OCI-LY7 (cell line): ENCODE measurements around the gene ACSL3. TPM values are rescaled to one million over a fixed set of nuclear protein-coding genes. Genes with fewer than 3 reads are reported as not detected.

Source experiments
- BruUV-seq: library from RNA; stranded (reverse); fragments of 400-500 nt; replicated peaks from 2 replicates; lab custom pipeline; 2021; lab: Mats Ljungman, UMichigan
- CTCF ChIA-PET: fragments of 300-600 bp; sonication (Branson Sonifier 250); formaldehyde crosslinking; loops from one replicate; lab custom pipeline; 2022; ENCODE audit warnings: antibody characterized with exemption; ENCODE audit not compliant: unreplicated experiment; lab: Charles Lee
- POLR2A ChIA-PET: fragments of 300-600 bp; sonication (Branson Sonifier 250); formaldehyde crosslinking; loops from one replicate; lab custom pipeline; 2022; ENCODE audit warnings: antibody characterized with exemption; lab: Charles Lee
- DNase-seq: peaks from one replicate; pipeline ENCODE4 v3.0.0-alpha.2; 2015; ENCODE audit warnings: low spot score
- H2AFZ ChIP-seq: fragments of 200-600 bp; sonication (generic), shearing (Covaris generic); 2 replicates; pipeline ENCODE4 v1.6.1; 2014; ENCODE audit warnings: mild to moderate bottlenecking, antibody characterized with exemption, low read length, moderate library complexity
- H3K27ac ChIP-seq: fragments of 200-600 bp; sonication (generic); 2 replicates; pipeline ENCODE4 v1.5.1; 2014; ENCODE audit warnings: mixed run types, low read depth, mild to moderate bottlenecking, moderate library complexity, low read length, inconsistent platforms; ENCODE audit not compliant: poor library complexity, severe bottlenecking
- H3K36me3 ChIP-seq: fragments of 200-600 bp; sonication (generic); 2 replicates; pipeline ENCODE4 v1.6.1; 2014; ENCODE audit warnings: mild to moderate bottlenecking, antibody characterized with exemption, low read length, moderate library complexity, mixed read lengths; ENCODE audit not compliant: insufficient read depth
- H3K4me1 ChIP-seq: fragments of 200-600 bp; sonication (generic); 2 replicates; pipeline ENCODE4 v1.5.1; 2014; ENCODE audit warnings: mild to moderate bottlenecking, low read length; ENCODE audit not compliant: insufficient read depth, poor library complexity, severe bottlenecking
- H3K4me2 ChIP-seq: fragments of 200-600 bp; sonication (generic); 2 replicates; pipeline ENCODE4 v1.6.1; 2014; ENCODE audit warnings: mild to moderate bottlenecking, low read length
- H3K4me3 ChIP-seq: fragments of 200-600 bp; sonication (generic); 2 replicates; pipeline ENCODE4 v1.5.1; 2014; ENCODE audit warnings: mild to moderate bottlenecking, low read depth, low read length; ENCODE audit not compliant: poor library complexity, severe bottlenecking
- H3K79me2 ChIP-seq: fragments of 200-600 bp; sonication (generic); 2 replicates; pipeline ENCODE4 v1.6.1; 2016; ENCODE audit warnings: low read depth, mild to moderate bottlenecking, low read length, moderate library complexity, mixed read lengths; ENCODE audit not compliant: insufficient read depth
- H3K9me2 ChIP-seq: fragments of 200-600 bp; sonication (generic); 2 replicates; pipeline ENCODE4 v1.6.1; 2016; ENCODE audit warnings: mild to moderate bottlenecking, low read length, mixed read lengths; ENCODE audit not compliant: insufficient read depth
- H3K9me3 ChIP-seq: fragments of 200-600 bp; sonication (generic); 2 replicates; pipeline ENCODE4 v1.6.1; 2014; ENCODE audit warnings: mild to moderate bottlenecking, mixed run types, low read length, mixed read lengths
- H4K20me1 ChIP-seq: fragments of 200-600 bp; sonication (generic); 2 replicates; pipeline ENCODE4 v1.6.1; 2014; ENCODE audit warnings: mild to moderate bottlenecking, antibody characterized with exemption, low read length, moderate library complexity, mixed read lengths; ENCODE audit not compliant: insufficient read depth
- EZH2phosphoT487 ChIP-seq: fragments of 200-600 bp; sonication (generic); IDR thresholded peaks from 2 replicates; pipeline ENCODE4 v1.6.1; 2018; ENCODE audit warnings: low read depth, borderline replicate concordance, mild to moderate bottlenecking, mixed run types, antibody characterized with exemption, low read length, moderate library complexity, mixed read lengths
- intact Hi-C: fragments of 100-400 bp; cut with micrococcal nuclease; formaldehyde crosslinking; loops from one replicate; pipeline ENCODE4 v1.10.0; 2022; ENCODE audit not compliant: unreplicated experiment
- total RNA-seq, 2 experiments: library from RNA; depleted of rRNA in 1 of 2; stranded (reverse); fragments of >200 nt in 1 of 2; shearing (Covaris generic) in 1 of 2; gene quantifications; 2 replicates each; pipeline ENCODE4 v1.2.3, GENCODE V29; 2014 to 2022
- TF ChIP-seq, protein P1 (sequence below): fragments of 200-600 bp; sonication (generic); conservative IDR thresholded peaks from 2 replicates; pipeline ENCODE4 v1.5.1; 2014; ENCODE audit warnings: mild to moderate bottlenecking, antibody characterized with exemption, low read length, moderate library complexity, mixed read lengths

Gene ACSL3
- total RNA-seq, 2 experiments from 2014 or later: 62.6 to 83.2 TPM

DNA sequence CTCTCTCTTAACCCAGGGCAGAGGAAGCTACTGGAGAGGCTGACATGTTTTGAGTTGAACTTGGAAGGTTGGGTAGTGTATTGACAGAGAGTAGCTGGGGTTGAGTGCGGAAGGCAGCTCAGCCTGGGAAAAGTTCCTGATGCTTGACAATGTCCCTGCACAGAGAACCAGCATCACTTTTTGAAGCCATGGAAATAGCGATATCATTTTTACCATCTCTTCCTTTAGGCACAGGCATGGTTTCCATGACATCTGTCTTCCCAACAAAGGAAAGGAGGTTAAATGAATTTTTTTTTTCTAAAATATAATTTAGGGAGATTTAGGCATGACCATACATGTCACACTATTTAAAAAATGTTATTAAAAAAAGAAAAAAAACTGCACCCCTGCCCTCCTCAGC is 112.9 kb downstream of the ACSL3 start:
- TF ChIP-seq, protein P1, sequence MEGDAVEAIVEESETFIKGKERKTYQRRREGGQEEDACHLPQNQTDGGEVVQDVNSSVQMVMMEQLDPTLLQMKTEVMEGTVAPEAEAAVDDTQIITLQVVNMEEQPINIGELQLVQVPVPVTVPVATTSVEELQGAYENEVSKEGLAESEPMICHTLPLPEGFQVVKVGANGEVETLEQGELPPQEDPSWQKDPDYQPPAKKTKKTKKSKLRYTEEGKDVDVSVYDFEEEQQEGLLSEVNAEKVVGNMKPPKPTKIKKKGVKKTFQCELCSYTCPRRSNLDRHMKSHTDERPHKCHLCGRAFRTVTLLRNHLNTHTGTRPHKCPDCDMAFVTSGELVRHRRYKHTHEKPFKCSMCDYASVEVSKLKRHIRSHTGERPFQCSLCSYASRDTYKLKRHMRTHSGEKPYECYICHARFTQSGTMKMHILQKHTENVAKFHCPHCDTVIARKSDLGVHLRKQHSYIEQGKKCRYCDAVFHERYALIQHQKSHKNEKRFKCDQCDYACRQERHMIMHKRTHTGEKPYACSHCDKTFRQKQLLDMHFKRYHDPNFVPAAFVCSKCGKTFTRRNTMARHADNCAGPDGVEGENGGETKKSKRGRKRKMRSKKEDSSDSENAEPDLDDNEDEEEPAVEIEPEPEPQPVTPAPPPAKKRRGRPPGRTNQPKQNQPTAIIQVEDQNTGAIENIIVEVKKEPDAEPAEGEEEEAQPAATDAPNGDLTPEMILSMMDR: no peak
- TF ChIP-seq EZH2phosphoT487: no peak
- POLR2A ChIA-PET: no interaction called here
- BruUV-seq: no TSS peak
- Histone ChIP-seq H3K9me3 (no peaks in the 10 kb centered on the region), H2AFZ (no peak overlapping the region), H3K9me2 (no peaks in the 10 kb centered on the region), H3K4me1 (no peaks in the 10 kb centered on the region), H4K20me1 (no peaks in the 10 kb centered on the region), H3K27ac (no peak overlapping the region), H3K79me2 (no peaks in the 10 kb centered on the region), H3K4me2 (no peak overlapping the region), H3K4me3 (no peak overlapping the region), H3K36me3 (no peaks in the 10 kb centered on the region)
- no peak for DNase-seq
- intact Hi-C loops: loop anchor here (10.0 kb wide), 1 partner anchor 631 kb away; the partner anchor contains the start of gene SCG2
- CTCF ChIA-PET: no interaction called here

DNA sequence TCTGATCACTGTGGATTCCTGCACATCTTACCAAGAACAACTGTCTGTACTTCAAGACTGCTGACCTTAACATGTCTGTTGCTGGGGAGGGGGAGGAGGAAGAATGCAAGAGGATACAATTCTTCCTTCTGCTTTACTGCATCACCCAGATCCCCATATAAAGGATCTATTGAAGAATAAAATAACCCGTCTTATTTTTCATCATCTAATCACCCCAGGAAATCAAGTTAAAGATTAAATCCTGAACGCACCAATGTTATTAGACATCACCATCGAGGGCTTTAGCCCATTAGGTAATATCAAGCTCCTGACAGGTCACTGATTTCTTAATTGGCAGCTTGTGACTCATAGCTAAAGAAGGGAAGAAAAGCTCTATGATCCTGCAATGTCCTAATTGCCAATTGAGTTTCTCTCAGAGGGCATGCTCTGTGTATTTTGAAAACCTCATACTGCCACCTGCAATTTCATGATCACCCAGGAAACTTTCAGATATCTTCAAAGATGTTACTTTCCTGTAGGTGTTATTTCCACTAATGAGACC is 115.8 kb downstream of the ACSL3 start:
- Histone ChIP-seq H3K4me3 (no peak overlapping the region), H3K36me3 (no peaks in the 10 kb centered on the region), H3K9me2 (no peaks in the 10 kb centered on the region), H3K4me2 (no peak overlapping the region), H3K27ac (no peak overlapping the region), H3K79me2 (no peaks in the 10 kb centered on the region), H3K9me3 (no peaks in the 10 kb centered on the region), H3K4me1 (no peaks in the 10 kb centered on the region), H4K20me1 (no peaks in the 10 kb centered on the region), H2AFZ (no peak overlapping the region)
- BruUV-seq: no TSS peak
- ChIA-PET CTCF (no interaction called here), POLR2A (no interaction called here)
- DNase-seq: no peak
- TF ChIP-seq EZH2phosphoT487: no peak
- TF ChIP-seq, protein P1: no peak
- intact Hi-C loops: loop anchor here (10.0 kb wide), 1 partner anchor 628 kb away; the partner anchor contains the start of gene SCG2

DNA sequence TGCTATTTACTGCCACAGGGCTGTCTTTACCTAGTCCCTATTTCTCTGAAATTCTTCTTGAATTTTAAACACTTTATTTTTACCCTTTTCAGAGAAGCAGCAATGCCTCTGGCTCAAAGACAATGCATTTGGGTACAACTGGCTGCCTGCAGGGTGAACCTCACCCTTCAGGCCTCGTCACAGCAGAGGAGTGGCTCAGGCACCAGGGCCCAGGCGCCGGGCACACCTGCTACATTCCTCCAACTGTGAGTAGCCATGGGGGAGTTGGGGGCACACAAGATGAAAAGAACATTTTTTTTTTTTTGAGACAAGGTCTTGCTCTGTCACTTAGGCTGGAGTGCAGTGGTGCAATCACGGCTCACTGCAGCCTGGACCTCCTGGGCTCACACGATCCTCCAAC is 116.3 kb downstream of the ACSL3 start:
- BruUV-seq: no TSS peak
- Histone ChIP-seq H3K27ac (no peak overlapping the region), H2AFZ (no peak overlapping the region), H3K4me2 (no peak overlapping the region), H3K9me3 (no peaks in the 10 kb centered on the region), H3K4me1 (peaks cover 2% of the 10 kb centered on the region), H4K20me1 (no peaks in the 10 kb centered on the region), H3K4me3 (no peak overlapping the region), H3K79me2 (no peaks in the 10 kb centered on the region), H3K9me2 (no peaks in the 10 kb centered on the region), H3K36me3 (no peaks in the 10 kb centered on the region)
- ChIA-PET CTCF (no interaction called here), POLR2A (interaction anchor here (0.7 kb wide), 1 partner anchor 234 kb away, joined by 3 read pairs; no protein-coding TSS in a partner anchor)
- TF ChIP-seq, protein P1: no peak
- no peak for TF ChIP-seq EZH2phosphoT487
- intact Hi-C loops: loop anchor here (10.0 kb wide), 1 partner anchor 628 kb away; the partner anchor contains the start of gene SCG2
- no peak for DNase-seq
